ENCODE data around the gene RGSL1. TPM values are rescaled to one million over a fixed set of nuclear protein-coding genes. Genes with fewer than 3 reads are reported as not detected.

Gene RGSL1
- total RNA-seq, 1 donor from 2014 or later: not detected

- Mint-ChIP-seq H3K4me1 (ENCODE audit: low read depth, unreplicated experiment) (no peaks in the 10 kb centered on the region), H3K36me3 (ENCODE audit: unreplicated experiment) (peaks cover 10% of the 10 kb centered on the region), H3K4me3 (ENCODE audit: unreplicated experiment) (no peak overlapping the region), H3K9me3 (ENCODE audit: unreplicated experiment) (peaks cover 10% of the 10 kb centered on the region), H3K27me3 (ENCODE audit: unreplicated experiment) (peaks cover 2% of the 10 kb centered on the region), H3K27ac (ENCODE audit: unreplicated experiment) (no peak overlapping the region)
- TF ChIP-seq CTCF (IDR thresholded peaks at IDR 0.05; ENCODE audit: partially characterized antibody, unreplicated experiment): no peak
- DNase-seq: no peak
These were observed 26.7 kb downstream of the RGSL1 start for GRCh38 chr1:182476625-182477024.

GRCh38 chr1:182478238-182478637 lies 28.3 kb downstream of the RGSL1 start:
- DNase-seq: no peak
- Mint-ChIP-seq H3K27me3 (ENCODE audit: unreplicated experiment) (peaks cover 2% of the 10 kb centered on the region), H3K4me3 (ENCODE audit: unreplicated experiment) (no peak overlapping the region), H3K36me3 (ENCODE audit: unreplicated experiment) (peaks cover 10% of the 10 kb centered on the region), H3K9me3 (ENCODE audit: unreplicated experiment) (peaks cover 10% of the 10 kb centered on the region), H3K4me1 (ENCODE audit: low read depth, unreplicated experiment) (no peaks in the 10 kb centered on the region), H3K27ac (ENCODE audit: unreplicated experiment) (no peak overlapping the region)
- no peak for TF ChIP-seq CTCF (IDR thresholded peaks at IDR 0.05; ENCODE audit: partially characterized antibody, unreplicated experiment)

- Mint-ChIP-seq H3K36me3 (ENCODE audit: unreplicated experiment) (peaks cover under 1% of the 10 kb centered on the region), H3K4me1 (ENCODE audit: low read depth, unreplicated experiment) (peaks cover 6% of the 10 kb centered on the region)
These were observed 34.1 kb downstream of the RGSL1 start for GRCh38 chr1:182484067-182484466.

GRCh38 chr1:182484531-182485257 lies 34.7 kb downstream of the RGSL1 start:
- Mint-ChIP-seq H3K27me3 (ENCODE audit: unreplicated experiment) (peaks cover 4% of the 10 kb centered on the region), H3K36me3 (ENCODE audit: unreplicated experiment) (no peaks in the 10 kb centered on the region), H3K4me1 (ENCODE audit: low read depth, unreplicated experiment) (peaks cover 6% of the 10 kb centered on the region), H3K9me3 (ENCODE audit: unreplicated experiment) (peaks cover 2% of the 10 kb centered on the region), H3K4me3 (ENCODE audit: unreplicated experiment) (no peak overlapping the region), H3K27ac (ENCODE audit: unreplicated experiment) (no peak overlapping the region)
- peak; percentile 50 for TF ChIP-seq CTCF (IDR thresholded peaks at IDR 0.05; ENCODE audit: partially characterized antibody, unreplicated experiment)
- DNase-seq: peak; percentile 49

More at GRCh38 chr1:182484067-182484466, 34.1 kb downstream of the RGSL1 start:
- Mint-ChIP-seq H3K27ac (ENCODE audit: unreplicated experiment) (no peak overlapping the region), H3K9me3 (ENCODE audit: unreplicated experiment) (peaks cover 2% of the 10 kb centered on the region), H3K27me3 (ENCODE audit: unreplicated experiment) (peaks cover 4% of the 10 kb centered on the region), H3K4me3 (ENCODE audit: unreplicated experiment) (no peak overlapping the region)
- TF ChIP-seq CTCF (IDR thresholded peaks at IDR 0.05; ENCODE audit: partially characterized antibody, unreplicated experiment): no peak
- DNase-seq: no peak

GRCh38 chr1:182485861-182486260 lies 35.9 kb downstream of the RGSL1 start:
- Mint-ChIP-seq H3K27ac (ENCODE audit: unreplicated experiment) (no peak overlapping the region), H3K27me3 (ENCODE audit: unreplicated experiment) (peaks cover 4% of the 10 kb centered on the region), H3K4me1 (ENCODE audit: low read depth, unreplicated experiment) (peaks cover 6% of the 10 kb centered on the region), H3K36me3 (ENCODE audit: unreplicated experiment) (no peaks in the 10 kb centered on the region), H3K9me3 (ENCODE audit: unreplicated experiment) (peaks cover 2% of the 10 kb centered on the region), H3K4me3 (ENCODE audit: unreplicated experiment) (no peak overlapping the region)
- DNase-seq: no peak
- TF ChIP-seq CTCF (IDR thresholded peaks at IDR 0.05; ENCODE audit: partially characterized antibody, unreplicated experiment): no peak
